Astrocyte of the cerebellum (primary cell): Measurements from ENCODE around the gene KANSL1L.
A peak's percentile ranks its signal among the peaks of the same experiment; 100 is the strongest.

Experiments used
- DNase-seq: peaks from one replicate; pipeline ENCODE4 v3.0.0-alpha.2; 2011; ENCODE audit warnings: low read depth
- H3K4me3 ChIP-seq: 2 replicates; pipeline ENCODE4 v1.5.1; 2011; ENCODE audit warnings: mild to moderate bottlenecking, low read depth, low read length, moderate library complexity
- CTCF ChIP-seq: IDR thresholded peaks from 2 replicates; pipeline ENCODE4 v1.5.1; 2012; ENCODE audit warnings: low read length, low read depth, moderate library complexity, mild to moderate bottlenecking; ENCODE audit errors: missing control alignments
- in situ Hi-C: cut with HindIII; loops from 2 replicates; pipeline ENCODE4 v1.10.0; 2017; ENCODE audit warnings: low sequenced_read_pairs

The KANSL1L gene

GRCh38 chr2:210092791-210093190 is 78.4 kb downstream of the KANSL1L start:
- no peak overlapping the region for H3K4me3 ChIP-seq
- no peak for TF ChIP-seq CTCF
- in situ Hi-C loops, result no loop called here
- no peak for DNase-seq

GRCh38 chr2:210086930-210087329 is 84.3 kb downstream of the KANSL1L start:
- no peak for DNase-seq
- H3K4me3 ChIP-seq, result no peak overlapping the region
- no peak for TF ChIP-seq CTCF
- in situ Hi-C loops, result no loop called here

GRCh38 chr2:210086292-210086691 is 84.9 kb downstream of the KANSL1L start:
- DNase-seq, result no peak
- in situ Hi-C loops, result no loop called here
- no peak overlapping the region for H3K4me3 ChIP-seq
- no peak for TF ChIP-seq CTCF

GRCh38 chr2:210072922-210073509 is 98.2 kb downstream of the KANSL1L start:
- TF ChIP-seq CTCF, result peak; percentile 71
- no peak overlapping the region for H3K4me3 ChIP-seq
- DNase-seq, result peak; percentile 46

GRCh38 chr2:210072493-210072892 is 98.7 kb downstream of the KANSL1L start:
- no peak for TF ChIP-seq CTCF
- H3K4me3 ChIP-seq, result no peak overlapping the region
- no peak for DNase-seq
- in situ Hi-C loops, result no loop called here

More at GRCh38 chr2:210072922-210073509, 98.2 kb downstream of the KANSL1L start:
- in situ Hi-C loops, result no loop called here

GRCh38 chr2:210063306-210063705 is 107.9 kb downstream of the KANSL1L start:
- no peak for TF ChIP-seq CTCF
- DNase-seq, result no peak
- H3K4me3 ChIP-seq, result no peak overlapping the region
- in situ Hi-C loops, result no loop called here

- H3K4me3 ChIP-seq, result no peak overlapping the region
- DNase-seq, result no peak
- in situ Hi-C loops, result no loop called here
- no peak for TF ChIP-seq CTCF
Measured at GRCh38 chr2:210055825-210056224, 115.4 kb downstream of the KANSL1L start.
